GM21825 (cell line): Measurements from ENCODE around the gene RAP1GAP2.
"Not testable (repeated sequence)": the region's sequence is repeated elsewhere in the genome, so short reads cannot be mapped to it uniquely, and the experiment has no call there.

Source experiments
- ATAC-seq: cut with Tn5 transposase; IDR thresholded peaks from one replicate; pipeline ENCODE4 v1.9.1; 2021; ENCODE audit warnings: mild to moderate bottlenecking, moderate library complexity; ENCODE audit not compliant: unreplicated experiment

Gene RAP1GAP2

DNA sequence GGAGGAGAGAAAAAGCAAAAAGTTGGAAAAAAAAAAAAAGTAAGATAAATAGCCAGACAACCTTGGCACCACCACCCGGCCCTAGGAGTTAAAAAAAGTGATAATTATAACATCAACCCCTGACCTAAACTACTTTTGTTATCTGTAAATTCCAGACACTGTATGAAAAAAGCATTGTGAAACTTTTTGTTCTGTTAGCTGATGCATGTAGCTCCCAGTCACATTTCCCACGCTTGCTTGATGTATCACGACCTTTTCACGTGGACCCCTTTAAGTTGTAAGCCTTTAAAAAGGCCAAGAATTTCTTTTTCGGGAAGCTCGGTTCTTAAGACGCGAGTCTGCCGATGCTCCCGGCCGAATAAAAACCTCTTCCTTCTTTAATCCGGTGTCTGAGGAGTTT lies 10.9 kb upstream of the RAP1GAP2 start:
- not testable (repeated sequence) for ATAC-seq

- no peak for ATAC-seq
These were observed 9.9 kb upstream of the RAP1GAP2 start for GRCh38 chr17:2786176-2786881.

DNA sequence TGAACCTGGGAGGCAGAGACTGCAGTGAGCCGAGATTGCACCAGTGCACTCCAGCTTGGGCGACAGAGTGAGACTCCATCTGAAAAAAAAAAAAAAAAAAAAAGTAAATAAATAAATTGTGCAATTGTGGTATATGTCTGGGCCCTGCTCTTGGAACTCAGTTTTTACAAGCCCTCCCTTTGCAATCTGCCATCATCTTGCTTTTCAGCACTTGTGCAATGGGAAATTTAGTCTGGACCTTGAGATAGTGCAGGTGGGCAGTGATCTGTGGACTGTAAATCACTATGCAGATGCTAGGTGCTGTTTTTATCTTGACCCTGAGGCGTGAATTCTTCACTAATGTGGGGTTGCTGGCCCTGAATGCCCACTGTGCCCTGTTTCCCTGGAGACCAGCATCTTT lies 6.5 kb upstream of the RAP1GAP2 start:
- ATAC-seq = no peak

DNA sequence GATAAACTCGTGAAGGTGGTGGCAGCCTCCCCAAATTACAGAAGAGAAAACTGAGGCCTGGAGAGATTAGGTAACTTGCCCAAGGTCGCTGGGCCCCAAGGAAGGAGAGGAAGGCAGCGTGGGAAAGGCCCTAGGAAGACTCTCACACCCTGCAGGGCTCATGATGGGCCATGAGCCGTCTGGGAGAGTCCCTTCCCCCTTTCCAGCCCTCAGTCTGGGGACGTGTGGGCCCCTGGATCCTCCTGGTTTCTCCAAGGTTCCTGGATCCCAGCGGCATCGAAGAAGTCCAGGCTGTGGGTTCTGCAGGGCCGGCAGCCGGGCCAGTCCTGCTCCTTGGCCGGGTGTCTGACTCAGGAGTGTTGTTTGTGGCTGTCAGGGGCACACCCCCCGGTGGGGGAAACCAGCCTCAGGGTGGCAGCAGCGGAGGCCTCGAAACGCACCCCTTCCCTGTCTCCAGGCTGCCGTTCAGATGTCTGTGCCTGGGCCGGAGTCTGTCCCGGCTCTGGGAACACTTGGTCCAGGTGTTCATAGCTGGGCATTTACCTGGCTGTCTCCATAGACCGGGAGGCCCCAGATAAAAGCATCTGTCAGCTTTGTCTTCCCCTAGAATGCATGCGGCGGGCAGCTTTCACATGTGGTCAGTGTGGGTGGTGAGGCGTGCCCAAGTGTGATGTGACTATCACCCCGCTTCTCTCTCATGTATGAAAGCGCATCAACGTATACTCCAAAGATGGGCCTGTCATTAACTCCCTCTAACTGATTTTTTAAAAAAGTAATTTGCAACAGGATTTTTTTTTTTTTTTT lies 3.7 kb upstream of the RAP1GAP2 start:
- ATAC-seq = no peak

DNA sequence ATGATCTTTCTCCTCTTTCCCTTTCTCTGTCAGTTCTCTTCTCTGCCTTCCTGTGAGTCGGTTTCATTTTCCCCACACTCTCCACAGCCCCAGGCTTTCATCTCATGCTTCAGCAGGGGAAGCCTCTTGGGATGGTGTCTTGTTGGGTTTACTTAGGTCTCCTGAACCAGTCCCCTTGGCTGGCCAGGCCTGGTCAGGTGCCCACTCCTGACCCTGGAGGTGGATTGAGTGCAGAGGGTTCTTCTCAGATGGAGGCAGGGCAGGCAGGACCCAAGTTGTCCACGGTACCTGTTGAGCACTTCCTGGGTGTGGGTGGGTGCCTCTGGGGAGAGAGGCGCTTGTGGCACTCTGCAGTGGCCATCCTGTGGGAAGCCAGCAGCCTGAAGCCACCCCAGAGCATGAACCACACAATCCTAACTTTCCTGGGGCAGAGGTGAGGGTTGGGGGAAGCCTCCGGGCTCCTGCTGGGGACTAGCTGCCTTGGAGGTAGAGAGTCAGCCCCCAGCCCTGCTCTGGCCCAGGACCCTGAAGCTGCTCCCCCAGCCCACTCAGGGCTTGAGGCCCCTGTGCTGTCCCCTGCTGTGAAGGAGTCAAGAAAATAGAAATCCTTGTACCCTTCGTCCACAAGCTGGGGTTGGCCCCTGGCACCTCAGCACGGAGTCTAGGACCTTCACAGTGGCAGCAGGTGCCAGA lies 2.0 kb upstream of the RAP1GAP2 start:
- no peak for ATAC-seq

DNA sequence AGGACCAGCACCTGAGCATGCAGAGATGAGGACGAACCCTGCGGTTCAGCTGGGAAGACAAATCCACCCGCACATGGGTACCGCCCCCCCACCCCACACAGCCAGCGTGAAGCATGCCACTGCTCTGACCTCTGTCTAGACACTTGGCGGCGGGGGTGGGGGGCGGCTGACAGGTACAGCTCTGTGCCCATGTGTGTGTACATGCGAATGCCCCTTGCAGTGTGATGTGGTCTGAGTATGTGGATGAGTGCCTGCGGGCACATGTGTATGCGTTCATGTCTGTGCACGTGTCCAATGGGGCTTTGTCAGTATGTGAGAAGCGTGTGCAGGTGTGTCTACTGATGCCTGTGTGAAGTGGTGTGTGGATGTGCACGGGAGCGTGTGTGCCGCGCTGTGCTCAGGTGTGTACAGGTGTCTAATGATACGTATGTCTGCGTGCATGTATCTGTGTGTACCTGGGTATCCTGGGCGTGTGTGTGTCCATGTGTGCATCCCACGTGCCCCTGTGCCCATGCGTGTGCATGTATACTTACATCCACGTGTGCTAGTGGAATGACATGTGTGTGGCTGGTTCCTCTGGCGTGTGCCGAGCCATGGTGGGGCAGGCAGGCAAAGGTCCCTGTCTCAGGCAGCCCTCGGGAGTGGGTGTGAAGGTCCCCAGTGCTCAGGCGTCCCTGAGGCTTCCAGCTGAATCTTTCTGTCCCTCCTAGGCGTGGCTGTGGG lies 636 bp upstream of the RAP1GAP2 start:
- no peak for ATAC-seq

- no peak for ATAC-seq
These were observed 988 bp downstream of the RAP1GAP2 start for GRCh38 chr17:2797226-2797625.

GRCh38 chr17:2797637-2798036 lies 1.4 kb downstream of the RAP1GAP2 start:
- ATAC-seq = no peak

DNA sequence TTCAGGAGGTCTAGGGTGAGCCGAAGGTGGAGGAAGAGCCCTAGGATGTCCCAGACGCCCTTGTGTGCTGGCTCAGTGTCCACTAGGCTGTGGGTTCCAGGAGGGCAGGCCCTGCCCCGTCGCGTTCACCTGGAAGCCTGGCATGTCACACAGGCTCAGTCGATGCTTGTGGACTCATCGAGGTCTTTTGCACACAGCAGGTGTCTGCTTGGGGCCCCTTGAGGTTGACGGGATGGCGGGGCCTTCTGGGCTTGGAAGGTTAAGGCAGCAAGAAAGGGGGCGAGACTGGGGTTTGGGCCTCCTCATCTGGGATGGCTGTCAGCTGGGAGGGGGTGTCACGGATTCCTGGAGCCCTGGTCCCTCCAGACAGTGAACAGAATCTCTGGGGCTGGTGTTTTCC lies 1.9 kb downstream of the RAP1GAP2 start:
- ATAC-seq = no peak

DNA sequence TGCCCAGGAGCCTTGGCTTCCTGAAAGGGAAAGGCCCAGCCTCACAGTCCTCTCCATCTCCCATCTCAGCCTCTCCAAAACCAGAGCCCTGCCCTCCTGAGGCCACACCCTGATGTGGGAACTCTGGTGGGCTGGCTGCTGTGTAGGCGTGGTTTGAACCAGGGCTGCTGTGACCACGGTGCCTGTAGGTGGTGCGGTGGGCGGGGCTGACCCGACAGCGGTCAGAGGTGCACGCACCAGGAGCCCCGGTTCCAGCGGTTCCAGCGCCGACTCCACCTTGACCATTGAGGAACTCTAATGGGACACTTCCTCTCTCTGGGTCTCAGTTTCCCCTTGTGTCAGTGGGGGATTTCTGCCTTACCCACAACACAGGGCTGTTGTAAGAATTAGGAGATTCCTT lies 2.4 kb downstream of the RAP1GAP2 start:
- ATAC-seq = no peak

DNA sequence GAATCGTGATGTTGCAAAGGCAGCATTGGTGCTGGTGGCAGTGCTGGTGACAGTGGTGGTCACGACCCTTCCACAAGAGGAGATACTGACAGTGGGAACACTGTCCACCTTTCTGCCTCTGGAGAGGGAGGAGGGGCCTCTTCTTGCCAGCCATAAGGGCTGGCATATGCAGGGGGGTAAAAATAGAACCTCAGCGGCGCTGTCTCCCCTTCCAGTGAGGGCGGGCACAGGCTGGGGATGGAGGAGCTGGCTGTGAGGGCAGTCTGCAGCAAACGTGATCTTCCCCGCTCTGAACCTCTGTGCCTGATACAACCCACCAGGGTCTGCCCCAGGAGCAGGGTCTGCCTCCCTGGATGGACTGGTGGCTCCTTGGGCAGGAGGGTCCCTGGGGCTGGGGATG lies 3.4 kb downstream of the RAP1GAP2 start:
- ATAC-seq = no peak

DNA sequence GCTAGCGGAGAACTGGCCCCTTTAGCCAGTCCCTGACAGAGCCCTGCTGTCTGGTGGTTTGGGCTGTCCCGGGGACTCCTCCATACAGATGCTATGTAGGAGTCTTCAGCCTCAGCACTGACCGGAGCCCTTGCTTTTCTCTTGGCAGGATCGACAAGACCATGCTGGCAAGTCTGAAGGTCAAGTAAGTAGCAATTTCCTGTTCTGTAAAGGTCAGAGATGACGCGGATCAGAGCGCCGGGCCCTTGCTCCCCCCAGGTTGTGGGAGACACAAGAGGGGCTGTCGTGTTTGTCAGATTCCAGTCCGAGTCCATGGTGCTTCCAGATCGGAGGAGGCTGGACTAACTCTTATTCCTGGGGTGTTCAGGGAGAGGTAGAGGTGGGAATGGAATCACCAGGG lies 4.1 kb downstream of the RAP1GAP2 start:
- ATAC-seq = no peak

- ATAC-seq = no peak
These were observed 5.6 kb downstream of the RAP1GAP2 start for GRCh38 chr17:2801841-2802240.

- ATAC-seq = no peak
These were observed 6.3 kb downstream of the RAP1GAP2 start for GRCh38 chr17:2802574-2802973.

DNA sequence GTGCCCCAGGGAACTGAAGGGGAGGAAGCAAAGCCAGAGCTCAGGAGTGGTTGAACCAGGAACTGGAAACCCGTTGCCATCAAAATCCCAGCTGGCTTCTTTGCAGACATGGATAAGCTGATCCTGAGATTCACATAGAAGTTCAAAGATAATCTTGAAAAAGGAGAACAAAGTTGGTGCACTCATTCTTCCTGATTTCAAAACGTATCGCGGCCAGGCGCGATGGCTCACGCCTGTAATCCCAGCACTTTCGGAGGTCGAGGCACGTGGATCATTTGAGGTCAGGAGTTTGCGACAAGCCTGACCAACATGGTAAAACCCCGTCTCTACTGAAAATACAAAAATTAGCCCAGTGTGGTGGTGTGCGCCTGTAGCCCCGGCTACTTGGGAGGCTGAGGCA lies 7.1 kb downstream of the RAP1GAP2 start:
- ATAC-seq = no peak

DNA sequence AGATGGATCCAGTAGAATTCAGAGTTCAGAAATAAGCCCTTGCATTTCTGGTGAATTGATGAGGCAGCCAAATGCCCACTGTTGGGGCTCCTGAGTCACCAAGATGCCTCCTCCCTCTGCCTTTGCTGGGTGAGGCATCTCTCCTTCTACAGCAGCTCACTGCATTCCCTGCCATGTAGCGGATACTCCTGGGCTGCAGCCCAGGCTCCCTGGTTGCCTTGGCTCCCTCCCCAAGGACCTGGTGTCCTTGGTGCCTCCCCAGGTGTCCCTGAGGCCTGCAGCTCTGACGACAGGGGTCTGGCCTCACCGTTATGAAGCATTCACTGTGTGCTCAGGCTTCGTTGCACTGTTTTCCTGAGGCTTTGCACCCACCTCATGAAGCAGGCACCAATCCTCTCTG lies 7.7 kb downstream of the RAP1GAP2 start:
- ATAC-seq = no peak

- ATAC-seq = no peak
These were observed 8.7 kb downstream of the RAP1GAP2 start for GRCh38 chr17:2804912-2805311.

DNA sequence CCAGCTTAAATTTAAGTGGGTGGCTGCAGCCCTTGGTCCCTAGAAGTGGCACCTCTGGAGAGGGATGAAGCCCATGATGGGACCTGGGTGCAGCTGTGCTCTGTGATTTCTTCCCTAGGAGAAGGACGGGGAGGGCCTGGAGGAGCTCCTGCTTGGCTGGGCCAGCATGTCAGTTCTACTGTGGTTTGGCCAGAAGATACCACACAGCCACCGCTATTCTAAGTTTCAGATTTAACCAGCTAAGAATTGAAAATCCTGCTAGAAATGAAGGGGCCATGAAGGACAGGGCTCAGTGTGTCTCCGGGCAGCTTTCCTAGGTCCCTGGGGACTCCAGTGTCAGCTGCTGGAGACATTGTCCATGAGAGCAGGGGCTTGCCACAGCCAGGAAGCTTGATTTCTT lies 9.7 kb downstream of the RAP1GAP2 start:
- ATAC-seq = no peak

DNA sequence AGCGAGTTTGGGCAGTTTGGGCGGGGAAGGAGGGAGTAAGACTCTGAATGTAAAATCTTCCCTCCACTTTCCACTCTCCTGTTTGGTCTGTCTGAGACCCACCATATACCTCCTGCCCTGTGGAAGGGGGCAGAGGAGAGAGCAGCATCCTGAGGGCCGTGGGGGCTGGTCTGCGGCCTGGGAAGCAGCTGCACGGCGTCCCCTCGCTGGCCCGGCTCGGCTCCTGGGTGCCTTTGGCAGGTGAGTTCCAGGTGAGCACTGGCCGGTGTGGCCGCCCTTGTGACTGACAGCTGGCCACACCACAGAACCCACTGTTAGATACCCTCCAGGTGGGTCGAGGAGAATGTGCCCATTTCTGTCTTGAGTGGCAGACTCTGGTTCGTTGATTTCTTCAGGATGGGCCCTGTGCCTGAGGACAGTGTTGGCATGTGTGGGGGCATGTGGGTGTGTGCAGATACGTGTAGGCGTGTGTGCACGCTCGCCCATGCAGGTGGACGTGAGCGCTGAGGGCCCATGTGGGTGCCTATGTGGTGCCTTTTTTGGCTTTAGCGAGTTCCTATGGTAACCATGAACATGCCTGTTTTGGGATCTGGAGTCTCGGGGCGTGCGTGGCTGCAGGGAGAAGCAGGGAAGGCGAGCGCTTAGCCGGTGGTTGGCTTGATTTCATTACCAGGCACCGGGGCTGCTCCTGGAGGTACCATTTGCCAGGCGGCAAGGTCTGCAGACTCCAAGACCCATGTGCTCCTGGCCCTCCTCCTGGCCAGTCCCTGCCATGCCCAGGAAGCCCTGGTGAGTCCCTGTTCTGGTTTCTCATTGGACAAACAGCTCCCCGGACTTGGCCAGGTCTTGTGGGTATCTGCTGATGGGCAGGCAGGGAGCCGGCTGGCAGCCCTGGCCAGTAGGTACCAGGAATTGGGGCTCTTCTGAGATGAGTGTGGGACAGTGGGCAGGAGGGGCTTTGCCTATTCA lies 12.4 kb downstream of the RAP1GAP2 start:
- no peak for ATAC-seq

DNA sequence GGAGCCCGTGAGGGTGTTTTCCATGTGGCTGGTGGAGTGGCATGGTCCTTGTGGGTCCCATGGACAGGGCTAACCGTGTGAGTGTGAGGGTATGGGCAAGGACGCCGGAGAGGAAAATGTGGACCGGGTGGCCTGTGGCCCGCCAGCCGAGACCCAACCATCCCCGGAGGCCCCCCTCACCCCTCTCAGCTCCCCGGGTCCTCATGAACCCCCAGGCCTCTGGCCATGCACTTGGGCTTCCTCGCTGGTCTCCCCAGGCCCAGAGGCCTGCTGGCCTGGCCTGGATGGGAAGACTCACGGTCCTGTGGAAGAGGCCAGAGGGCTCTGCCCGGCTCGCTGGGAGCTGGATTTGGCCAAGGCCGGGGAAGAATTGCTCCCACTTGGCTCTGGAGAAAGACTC lies 13.1 kb downstream of the RAP1GAP2 start:
- no peak for ATAC-seq
